ENCODE results near the gene TICAM1.
"Not testable (repeated sequence)": the region's sequence is repeated elsewhere in the genome, so short reads cannot be mapped to it uniquely, and the experiment has no call there.

TICAM1 gene

DNA sequence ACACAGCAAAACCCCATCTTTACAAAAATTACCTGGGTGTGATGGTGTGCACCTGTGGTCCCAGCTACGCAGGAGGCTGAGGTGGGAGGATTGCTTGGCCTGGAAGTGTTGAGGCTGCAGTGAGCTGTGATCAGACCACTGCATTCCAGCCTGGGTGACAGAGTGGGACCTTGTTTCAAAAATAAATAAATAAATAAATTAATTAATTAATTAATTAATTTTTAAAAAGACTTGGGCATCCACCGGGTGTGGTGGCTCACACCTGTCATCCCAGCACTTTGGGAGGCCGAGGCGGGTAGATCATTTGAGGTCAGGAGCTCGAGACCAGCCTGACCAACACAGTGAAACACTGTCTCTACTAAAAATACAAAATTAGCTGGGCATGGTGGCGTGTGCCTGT lies 26.4 kb downstream of the TICAM1 start:
- DNase-seq (ENCODE audit: low read depth in 3 of 3): not testable (repeated sequence)

DNA sequence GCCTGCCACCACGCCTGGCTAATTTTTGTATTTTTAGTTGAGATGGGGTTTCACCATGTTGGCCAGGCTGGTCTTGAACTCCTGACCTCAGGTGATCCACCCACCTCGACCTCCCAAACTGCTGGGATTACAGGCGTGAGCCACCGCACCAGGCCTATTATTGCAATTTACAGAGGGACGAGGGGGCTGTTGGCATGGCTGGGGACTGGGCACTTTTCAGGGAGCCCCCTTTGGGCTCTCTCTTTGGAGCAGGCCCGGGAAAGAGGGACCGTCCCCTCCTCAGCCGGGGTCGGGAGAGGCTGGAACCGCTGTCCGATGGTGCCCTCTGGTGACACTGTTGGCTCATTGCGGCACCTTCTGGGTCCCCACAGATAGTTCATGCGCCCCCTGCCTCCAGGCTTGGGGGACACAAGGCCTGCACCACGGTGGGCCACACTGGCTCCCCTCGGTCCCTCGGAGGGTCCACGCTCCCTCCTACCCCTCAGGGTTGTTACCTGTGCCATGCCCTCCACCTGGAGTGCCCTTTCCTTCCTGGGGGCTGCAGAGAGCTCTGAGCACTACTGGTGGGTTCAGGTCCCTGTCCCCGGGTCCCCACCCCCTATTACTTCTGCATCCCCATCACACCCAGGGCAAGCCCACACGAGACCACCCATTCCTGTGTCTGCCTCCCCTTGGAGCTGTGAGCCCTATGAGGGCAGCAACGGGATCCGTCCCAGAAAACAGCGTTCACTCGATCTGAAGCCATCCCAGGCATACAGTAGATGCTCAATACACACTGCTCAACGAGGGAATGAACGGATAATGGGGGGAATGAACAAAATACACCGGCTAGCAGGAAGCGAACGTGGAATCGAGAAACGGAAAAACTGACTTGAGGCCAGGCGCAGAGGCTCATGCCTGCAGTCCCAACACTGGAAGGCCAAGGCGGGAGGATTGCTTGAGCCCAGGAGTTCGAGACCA lies 27.5 kb downstream of the TICAM1 start:
- peak; percentile 43 to 64 (median 43) for DNase-seq (ENCODE audit: low read depth in 3 of 3)

DNA sequence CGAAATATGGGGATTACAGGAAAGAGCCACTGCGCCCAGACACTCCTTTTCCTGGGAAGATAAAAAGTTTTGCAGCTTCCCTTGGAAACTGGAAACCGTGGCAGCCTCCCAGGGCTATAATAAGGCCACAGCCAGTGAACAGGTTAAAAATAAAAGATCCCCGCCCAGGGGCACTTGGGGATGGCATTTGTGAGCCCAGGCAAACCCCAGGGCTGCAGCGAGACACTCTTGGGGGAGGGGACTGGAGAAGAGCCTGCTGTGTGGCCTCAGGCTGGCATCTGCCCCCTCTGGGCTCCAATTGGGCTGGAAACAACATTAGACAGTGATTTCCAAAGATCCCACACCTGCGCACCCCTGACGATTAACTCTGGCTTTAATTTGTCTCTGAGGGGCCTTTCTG lies 28.8 kb downstream of the TICAM1 start:
- no peak for DNase-seq (ENCODE audit: low read depth in 3 of 3)

DNA sequence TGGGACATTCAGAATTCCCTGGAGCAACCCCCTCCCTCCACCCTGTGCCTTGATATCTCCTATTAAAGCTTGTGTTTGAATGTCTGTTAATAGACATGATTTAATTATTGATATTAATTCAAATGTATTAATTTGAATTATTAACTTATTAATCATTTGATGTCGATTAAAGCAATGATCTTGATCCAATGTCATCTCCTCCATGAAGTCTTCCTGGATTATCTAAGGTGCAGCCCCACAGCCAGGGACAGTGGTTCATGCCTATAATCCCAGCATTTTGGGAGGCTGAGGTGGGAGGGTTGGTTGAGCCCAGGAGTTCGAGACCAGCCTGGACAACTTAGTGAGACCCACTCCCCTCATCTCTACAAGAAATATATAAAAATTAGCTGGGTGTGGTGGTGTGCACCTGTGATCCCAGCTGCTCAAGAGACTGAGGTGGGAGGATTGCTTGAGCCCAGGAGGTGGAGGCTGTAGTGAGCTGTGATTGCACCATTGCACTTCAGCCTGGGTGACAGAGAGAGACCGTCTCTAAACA lies 30.4 kb downstream of the TICAM1 start:
- no peak for DNase-seq (ENCODE audit: low read depth in 3 of 3)

DNA sequence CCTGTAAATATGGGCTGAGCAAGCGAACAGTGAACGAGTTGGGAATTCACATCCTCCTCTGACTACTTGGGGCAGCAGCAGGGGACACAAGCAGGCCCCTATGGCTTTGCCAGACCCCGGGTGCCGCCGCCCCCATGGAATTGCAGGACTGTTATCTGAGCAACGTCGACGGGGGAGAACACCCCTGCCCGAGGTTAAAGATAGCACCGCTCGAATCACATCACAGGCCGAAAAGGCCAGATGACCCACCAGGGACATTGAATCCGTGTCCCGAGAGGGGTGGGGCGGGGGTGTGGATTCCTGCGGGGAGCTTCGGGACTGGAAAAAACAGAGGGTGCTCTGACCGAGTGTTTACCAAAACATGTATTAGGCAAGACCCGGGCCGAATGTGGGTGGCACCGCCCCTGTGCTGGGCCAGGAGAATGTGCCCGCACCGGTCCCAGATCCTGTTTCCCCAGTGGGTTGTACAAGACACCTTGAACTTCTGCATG lies 30.9 kb downstream of the TICAM1 start:
- no peak for DNase-seq (ENCODE audit: low read depth in 3 of 3)

DNA sequence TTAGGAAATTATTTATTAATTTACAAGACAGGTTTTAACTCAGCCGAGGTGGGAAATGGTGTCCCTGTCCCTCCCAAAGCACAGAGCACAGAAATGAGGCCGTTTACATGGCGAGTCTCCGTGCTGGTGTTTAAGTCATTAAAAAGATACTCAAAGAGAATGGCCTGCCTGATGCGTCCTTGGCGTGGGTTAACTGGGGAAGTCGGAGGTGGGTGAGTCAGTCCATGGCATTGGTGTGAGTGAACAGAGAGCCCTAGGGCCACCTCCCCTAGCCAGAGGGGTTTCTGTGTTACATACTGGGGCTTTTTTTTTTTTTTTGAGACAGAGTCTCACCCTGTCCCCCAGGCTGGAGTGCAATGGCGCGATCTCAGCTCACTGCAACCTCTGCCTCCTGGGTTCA lies 36.1 kb downstream of the TICAM1 start:
- no peak for DNase-seq (ENCODE audit: low read depth in 3 of 3)

DNA sequence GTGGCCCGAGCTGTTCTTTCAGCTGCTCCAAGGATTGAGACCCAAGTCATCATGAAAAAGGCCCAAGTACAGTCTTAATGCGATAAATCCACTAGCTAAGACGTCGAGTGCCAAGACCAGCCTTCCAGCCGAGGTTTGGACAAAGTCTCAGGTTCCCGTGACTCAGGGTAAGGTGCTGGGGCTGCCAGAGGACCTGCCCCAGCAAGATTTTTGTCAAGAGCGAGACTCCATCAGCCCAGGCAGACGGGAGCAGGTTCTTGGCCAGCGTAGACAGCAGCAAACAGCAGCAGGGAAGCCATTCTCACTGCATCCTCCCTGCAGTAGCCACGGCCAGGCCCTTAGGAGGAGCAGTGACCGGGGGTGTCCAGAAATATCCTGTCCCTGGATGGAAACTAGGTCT lies 36.5 kb downstream of the TICAM1 start:
- DNase-seq (ENCODE audit: low read depth in 3 of 3): no peak

DNA sequence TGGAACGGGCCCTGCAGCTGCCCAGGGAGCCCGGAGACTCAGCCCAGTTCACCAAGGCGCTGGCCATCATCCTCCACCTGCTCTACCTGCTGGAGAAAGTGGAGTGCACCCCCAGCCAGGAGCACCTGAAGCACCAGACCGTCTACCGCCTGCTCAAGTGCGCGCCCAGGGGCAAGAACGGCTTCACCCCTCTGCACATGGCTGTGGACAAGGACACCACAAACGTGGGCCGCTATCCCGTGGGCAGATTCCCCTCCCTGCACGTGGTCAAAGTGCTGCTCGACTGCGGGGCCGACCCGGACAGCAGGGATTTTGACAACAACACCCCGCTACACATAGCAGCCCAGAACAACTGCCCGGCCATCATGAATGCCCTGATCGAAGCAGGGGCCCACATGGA lies 38.2 kb downstream of the TICAM1 start:
- DNase-seq (ENCODE audit: low read depth in 3 of 3): not testable (repeated sequence)

DNA sequence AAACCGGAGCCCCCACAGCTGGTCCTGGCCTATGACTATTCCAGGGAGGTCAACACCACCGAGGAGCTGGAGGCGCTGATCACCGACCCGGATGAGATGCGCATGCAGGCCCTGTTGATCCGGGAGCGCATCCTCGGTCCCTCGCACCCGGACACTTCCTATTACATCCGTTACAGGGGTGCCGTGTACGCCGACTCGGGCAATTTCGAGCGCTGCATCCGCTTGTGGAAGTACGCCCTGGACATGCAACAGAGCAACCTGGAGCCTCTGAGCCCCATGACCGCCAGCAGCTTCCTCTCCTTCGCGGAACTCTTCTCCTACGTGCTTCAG lies 38.7 kb downstream of the TICAM1 start:
- DNase-seq (ENCODE audit: low read depth in 3 of 3): not testable (repeated sequence)

DNA sequence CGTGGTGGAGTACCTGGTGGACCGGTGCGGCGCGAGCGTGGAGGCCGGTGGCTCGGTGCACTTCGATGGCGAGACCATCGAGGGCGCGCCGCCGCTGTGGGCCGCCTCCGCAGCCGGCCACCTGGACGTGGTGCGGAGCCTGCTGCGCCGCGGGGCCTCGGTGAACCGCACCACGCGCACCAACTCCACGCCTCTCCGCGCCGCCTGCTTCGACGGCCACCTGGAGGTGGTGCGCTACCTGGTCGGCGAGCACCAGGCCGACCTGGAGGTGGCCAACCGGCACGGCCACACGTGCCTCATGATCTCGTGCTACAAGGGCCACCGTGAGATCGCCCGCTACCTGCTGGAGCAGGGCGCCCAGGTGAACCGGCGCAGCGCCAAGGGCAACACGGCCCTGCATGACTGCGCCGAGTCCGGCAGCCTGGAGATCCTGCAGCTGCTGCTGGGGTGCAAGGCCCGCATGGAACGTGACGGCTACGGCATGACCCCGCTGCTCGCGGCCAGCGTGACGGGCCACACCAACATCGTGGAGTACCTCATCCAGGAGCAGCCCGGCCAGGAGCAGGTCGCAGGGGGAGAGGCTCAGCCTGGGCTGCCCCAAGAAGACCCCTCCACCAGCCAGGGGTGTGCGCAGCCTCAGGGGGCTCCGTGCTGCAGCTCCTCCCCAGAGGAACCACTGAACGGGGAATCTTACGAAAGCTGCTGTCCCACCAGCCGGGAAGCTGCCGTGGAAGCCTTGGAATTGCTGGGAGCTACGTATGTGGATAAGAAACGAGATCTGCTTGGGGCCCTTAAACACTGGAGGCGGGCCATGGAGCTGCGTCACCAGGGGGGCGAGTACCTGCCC lies 39.3 kb downstream of the TICAM1 start:
- not testable (repeated sequence) for DNase-seq (ENCODE audit: low read depth in 3 of 3)

DNA sequence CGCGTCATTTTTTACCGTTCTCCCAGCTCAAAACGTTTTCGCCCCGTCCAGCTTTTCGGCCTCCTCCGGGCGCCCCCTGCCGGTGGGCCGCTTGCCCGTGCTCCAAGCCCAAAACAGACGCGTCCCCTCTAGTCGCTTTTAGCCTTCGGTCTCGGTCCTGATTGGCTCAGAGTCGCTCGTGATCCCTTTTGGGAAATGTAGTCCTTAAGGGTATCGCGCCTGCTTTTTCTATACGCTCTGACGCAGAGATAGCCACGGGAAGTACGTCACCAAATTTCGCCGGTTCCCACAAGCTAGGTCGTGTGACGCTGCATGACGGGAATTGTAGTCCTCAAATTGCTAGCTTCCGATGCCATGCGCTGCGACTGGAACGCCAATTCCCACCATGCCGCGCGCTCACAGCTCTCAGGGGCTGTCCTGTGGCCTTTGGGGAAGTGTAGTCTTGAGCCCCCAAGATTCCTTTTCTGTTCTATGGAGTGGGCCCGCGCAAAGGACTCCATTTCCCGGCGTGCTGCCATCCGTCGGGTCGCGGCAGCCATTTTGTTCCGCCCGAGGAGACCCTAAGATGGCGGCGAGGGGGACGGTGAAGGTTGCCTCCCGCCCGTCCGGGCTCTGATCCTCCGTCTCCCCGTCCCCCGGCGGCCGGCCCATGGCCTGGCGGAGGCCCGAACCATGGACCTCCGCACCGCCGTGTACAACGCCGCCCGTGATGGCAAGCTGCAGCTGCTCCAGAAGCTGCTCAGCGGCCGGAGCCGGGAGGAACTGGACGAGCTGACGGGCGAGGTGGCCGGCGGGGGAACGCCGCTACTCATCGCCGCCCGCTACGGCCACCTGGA lies 40.1 kb downstream of the TICAM1 start, which contains the start of gene FEM1A:
Gene FEM1A, plus strand, starts transcription at position 552 of the 836 bp plus-strand sequence. Its CDS starts 121 bp downstream, at position 673.
- DNase-seq (ENCODE audit: low read depth in 3 of 3): peak; percentile 95 to 99 (median 96)

DNA sequence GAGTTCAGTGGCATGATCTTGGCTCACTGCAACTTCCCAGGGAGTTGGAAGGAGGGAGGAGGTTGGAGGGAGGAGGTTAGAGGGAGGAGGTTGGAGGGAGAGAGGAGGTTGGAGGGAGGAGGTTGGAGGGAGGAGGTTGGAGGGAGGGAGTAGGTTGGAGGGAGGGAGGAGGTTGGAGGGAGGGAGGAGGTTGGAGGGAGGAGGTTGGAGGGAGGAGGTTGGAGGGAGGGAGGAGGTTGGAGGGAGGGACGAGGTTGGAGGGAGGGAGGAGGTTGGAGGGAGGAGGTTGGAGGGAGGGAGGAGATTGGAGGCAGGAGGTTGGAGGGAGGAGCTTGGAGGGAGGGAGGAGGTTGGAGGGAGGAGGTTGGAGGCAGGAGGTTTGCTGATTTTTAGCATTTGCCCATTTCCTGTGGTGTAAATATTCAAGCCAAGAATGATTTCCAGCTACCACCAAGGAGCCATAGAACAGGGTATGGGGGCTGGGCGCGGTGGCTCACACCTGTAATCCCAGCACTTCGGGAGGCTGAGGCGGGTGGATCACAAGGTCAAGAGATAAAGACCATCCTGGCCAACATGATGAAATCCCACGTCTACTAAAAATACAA lies 45.0 kb downstream of the TICAM1 start:
- not testable (repeated sequence) for DNase-seq (ENCODE audit: low read depth in 3 of 3)

DNA sequence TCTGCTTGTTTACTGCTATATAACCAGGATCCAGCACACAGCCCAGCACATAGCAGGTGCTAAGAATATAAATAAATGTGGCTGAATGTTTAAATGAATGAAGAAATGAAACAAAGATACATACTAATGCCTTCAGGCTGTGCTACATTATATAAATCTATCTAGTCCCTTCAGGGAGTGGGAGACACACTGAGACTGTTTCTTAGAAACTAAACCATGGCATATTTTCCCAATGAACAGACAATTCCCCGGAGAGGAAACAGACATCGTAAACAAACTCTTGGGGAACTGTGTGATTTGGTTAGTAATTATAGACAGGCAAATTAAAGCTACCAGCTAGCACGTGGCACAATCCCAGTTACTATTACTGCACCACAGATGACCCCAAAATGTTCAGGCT lies 49.7 kb downstream of the TICAM1 start:
- DNase-seq (ENCODE audit: low read depth in 3 of 3): no peak

DNA sequence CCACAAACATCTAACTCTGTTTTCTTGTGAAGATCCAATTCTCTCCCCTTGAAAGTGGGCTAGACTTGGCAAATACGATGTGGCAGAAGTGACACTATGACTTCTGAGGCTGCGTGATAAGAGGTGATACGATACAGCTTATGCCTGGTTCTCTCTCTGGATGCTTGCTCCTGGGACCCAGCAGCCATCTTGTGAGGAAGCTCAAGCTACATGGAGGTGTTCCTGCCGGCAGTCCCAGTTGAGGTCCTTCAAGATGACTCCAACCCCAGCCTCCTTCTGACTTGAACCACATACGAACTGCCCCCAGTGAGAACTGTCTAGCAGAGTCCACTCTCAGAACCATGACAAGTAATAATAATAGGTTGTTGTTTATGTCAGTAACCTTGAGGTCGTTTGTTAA lies 50.7 kb downstream of the TICAM1 start:
- DNase-seq (ENCODE audit: low read depth in 3 of 3): no peak

DNA sequence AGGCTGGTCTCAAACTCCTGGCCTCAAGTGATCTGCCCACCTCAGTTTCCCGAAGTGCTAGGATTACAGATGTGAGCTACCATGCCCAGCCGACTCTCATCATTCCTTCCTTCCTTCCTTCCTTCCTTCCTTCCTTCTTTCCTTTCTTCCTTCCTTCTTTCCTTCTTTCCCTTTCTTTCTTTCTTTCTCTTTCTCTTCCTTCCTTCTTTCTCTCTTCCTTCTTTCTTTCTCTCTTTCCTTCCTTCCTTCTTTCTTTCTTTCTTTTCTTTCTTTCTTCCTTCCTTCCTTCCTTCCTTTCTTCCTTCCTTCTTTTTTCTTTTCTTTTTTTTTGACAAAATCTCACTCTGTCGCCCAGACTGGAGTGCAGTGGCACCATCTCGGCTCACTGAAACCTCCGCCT lies 53.4 kb downstream of the TICAM1 start:
- not testable (repeated sequence) for DNase-seq (ENCODE audit: low read depth in 3 of 3)

DNA sequence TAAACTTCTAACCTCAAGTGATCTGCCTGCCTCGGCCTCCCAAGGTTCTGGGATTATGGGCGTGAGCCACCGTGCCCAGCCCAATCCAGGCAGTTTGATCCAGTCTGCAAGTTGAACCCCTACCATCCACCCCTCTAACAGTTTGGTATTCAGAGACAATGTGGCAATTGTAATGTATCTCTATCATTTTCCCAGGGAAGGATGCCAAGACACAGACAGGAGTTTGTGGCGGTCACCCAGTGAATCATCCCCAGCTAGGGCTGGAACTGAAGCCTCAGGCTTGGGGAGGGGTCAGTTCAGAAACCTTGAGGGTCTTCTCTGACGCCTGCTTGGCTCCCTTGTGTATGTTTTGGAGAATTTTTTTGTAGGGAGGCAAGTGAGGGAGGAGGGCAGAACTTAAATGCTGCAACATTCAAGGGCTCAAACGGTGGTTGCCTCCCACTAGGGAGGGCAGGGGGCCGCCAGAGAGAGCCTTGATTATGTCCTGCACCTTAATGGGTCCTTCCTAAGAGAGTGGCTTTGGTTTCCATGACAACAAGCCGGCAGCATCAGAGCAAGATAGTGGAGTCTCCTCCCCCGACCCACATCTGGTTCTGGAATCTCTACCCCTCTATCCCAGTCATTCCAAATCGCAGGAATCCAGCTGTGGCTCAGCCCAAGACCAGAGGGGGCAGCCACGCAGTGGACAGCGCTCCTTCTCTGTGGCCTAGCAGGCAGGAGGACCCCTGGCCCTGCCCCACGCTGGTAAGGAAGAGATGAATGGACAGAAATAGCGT lies 54.9 kb downstream of the TICAM1 start:
- no peak for DNase-seq (ENCODE audit: low read depth in 3 of 3)

DNA sequence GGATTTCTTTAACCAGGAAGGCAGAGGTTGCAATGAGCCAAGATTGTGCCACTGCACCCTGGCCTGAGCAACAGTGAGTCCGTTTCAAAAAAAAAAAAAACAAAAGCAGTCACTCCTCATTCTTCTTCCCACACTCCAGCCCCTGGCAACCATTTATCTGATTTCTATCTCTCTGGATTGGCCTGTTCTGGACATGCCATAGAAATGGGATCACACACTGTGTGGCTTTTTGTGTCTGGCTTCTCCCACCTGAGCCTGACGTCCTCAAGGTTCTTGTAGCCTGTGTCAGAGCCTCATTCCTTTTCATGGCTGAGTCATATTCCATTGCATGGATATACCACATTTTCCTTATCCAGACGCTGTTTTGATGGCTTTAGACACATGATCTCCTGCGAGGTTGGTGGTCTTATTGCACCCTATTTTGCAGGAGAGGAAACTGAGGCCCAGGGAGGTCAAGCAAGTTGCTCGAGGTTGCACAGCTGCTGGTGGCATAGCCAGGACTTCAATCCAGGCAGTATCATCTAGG lies 55.8 kb downstream of the TICAM1 start:
- DNase-seq (ENCODE audit: low read depth in 3 of 3): no peak

DNA sequence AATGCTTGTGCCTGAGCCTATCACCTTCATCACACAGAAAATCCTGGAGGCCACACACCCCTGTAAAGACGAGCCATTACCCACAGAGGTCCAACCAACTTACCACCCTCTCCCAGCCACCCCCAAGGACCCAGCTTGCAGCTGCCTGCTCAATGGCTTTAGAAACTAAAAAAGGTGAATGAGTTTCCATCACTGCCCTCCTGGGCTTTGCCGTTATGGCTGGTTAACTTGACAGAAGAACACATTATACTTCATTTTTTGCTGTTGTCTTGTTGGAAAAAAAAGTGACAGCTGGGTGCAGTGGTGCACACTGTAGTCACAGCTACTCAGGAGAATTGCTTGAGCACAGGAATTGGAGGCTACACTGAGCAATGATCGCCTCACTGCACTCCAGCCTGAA lies 57.4 kb downstream of the TICAM1 start:
- DNase-seq (ENCODE audit: low read depth in 3 of 3): no peak

DNA sequence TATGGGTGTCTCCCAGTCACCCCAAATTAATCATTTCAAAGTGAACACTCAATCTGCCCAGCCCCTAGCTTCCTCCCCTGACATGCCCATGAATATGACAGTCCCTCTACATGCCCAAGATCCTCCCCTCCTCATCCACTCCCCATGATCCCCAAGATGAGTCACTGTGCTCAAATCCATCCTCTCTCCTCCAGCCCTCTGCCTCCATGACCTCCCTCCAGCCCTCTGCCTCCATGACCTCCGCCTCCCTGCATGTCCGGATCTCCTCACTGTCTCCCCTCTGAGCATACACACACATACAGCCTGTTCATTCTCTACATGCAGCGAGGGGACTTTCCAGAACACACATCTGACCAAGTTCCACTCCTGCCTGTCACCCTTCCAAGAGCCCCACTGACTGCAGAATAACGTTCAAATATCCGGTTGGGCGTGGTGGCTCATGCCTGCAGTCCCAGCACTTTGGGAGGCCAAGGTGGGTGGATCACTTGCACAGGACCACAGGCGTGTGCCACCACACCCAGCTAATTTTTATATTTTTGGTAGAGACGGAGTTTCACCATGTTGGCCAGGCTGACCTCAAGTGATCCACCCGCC lies 58.4 kb downstream of the TICAM1 start:
- DNase-seq (ENCODE audit: low read depth in 3 of 3): no peak

Measured in stimulated activated CD4-positive, alpha-beta T cell treated with anti-CD3 and anti-CD28 coated beads, TNF-alpha, amount 100 ng/mL, for 48 hours (primary cell).